Left cardiac atrium (tissue), 4 donors: ENCODE results near the gene DUSP12. TPM values are rescaled to one million over a fixed set of nuclear protein-coding genes. Genes with fewer than 3 reads are reported as not detected.
"Not testable (repeated sequence)": the region's sequence is repeated elsewhere in the genome, so short reads cannot be mapped to it uniquely, and the experiment has no call there.

Experiments used
- ATAC-seq, 2 donors: fragments of 200-7000 bp; cut with Tn5 transposase; one replicate each; pipeline ENCODE4 v1.9.1; 2020; ENCODE audit warnings: mild to moderate bottlenecking in 2 of 2, moderate library complexity in 2 of 2
- DNase-seq: peaks from one replicate; pipeline ENCODE4 v3.0.0-alpha.2; 2020
- intact Hi-C, 2 donors: fragments of 100-400 bp; cut with DNase I; formaldehyde crosslinking; loops; one replicate each; pipeline versions ENCODE4 v1.14.1 to v1.15.1; 2022 to 2023
- long read RNA-seq: library from polyadenylated mRNA; unstranded; transcript quantifications from one replicate; pipeline ENCODE4 v2.0.0, GENCODE V29; 2021
- total RNA-seq, 2 donors: library from RNA; stranded (reverse); fragmentation: NEBNext Ultra II Directional; extraction: Animal tissue kit (Norgen Biotek cat#: 25700); gene quantifications; one replicate each; pipeline ENCODE4 v1.2.1, GENCODE V29; 2021
- donor health status: DM: no; HTN: yes; CAD: no.
- donor health status: DM: no; HTN: yes; CAD: no; lungs with severe emphysema.
- donor health status: DM: yes; HTN: yes; CAD: no.
- donor health status: Dilated cardiomyopathy.

The DUSP12 gene, protein sequence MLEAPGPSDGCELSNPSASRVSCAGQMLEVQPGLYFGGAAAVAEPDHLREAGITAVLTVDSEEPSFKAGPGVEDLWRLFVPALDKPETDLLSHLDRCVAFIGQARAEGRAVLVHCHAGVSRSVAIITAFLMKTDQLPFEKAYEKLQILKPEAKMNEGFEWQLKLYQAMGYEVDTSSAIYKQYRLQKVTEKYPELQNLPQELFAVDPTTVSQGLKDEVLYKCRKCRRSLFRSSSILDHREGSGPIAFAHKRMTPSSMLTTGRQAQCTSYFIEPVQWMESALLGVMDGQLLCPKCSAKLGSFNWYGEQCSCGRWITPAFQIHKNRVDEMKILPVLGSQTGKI
- total RNA-seq: 10 to 100 TPM; 10.9 to 12.0 TPM
- long read RNA-seq, transcript DUSP12-201 (6 exons, 1,270 nt): major isoform, 9 of 14 reads
- long read RNA-seq, partial matches to known transcripts: 0 of 14 reads
- long read RNA-seq, other reads (novel, unspliced or antisense): 5 of 14 reads

- peak; percentile 96 for DNase-seq
- intact Hi-C loops: loop anchor here in 1 of 2 donors (10.0 kb wide), 2 partner anchors 185 to 265 kb away; no protein-coding TSS in a partner anchor
- ATAC-seq: peak; percentile 99
Observed at GRCh38 chr1:161749509-161750407, at the start of gene DUSP12. TSS of gene DUSP12 (plus strand) at chr1:161749786. CDS start at chr1:161749802, 16 bp downstream.

DNA sequence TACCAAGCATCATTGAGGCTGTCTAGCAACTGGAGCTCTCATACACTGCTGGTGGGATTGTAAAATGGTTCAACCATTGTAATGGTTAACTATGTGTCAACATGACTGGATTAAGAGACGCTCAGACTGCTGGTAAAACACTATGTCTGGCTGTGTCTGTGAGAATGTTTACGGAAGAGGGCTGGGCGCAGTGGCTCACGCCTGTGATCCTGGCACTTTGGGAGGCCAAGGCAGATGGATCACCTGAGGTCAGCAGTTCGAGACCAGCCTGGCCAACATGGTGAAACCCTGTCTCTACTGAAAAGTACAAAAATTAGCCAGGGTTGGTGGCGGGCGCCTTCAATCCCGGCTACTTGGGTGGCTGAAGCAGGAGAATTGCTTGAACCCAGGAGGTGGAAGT, 47.3 kb upstream of the DUSP12 start:
- intact Hi-C loops: no loop called here
- DNase-seq: no peak
- no peak for ATAC-seq

DNA sequence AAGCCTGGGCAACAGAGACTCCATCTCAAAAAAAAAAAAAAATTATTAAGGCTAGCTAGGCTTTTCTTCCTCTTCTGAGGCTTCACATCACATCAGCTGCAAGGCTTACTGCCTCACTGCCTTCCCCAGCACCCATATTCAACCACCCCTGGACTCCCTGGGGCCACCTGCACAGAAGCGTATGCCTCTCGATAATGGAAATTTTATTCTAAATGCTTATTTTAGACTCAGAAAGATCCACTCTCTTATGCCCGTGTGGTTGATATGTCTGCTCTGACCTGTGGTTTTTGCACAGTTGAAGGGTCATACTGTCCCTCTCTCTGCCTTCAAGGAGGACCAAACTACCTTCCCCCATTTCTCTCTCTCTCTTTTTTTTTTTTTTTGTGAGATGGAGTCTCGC, 44.0 kb upstream of the DUSP12 start:
- intact Hi-C loops: no loop called here
- ATAC-seq: no peak

GRCh38 chr1:161706113-161706481, 43.5 kb upstream of the DUSP12 start:
- intact Hi-C loops: no loop called here
- DNase-seq (no peak), ATAC-seq (no peak)

More for the DNA sequence above, 44.0 kb upstream of the DUSP12 start:
- DNase-seq: no peak

DNA sequence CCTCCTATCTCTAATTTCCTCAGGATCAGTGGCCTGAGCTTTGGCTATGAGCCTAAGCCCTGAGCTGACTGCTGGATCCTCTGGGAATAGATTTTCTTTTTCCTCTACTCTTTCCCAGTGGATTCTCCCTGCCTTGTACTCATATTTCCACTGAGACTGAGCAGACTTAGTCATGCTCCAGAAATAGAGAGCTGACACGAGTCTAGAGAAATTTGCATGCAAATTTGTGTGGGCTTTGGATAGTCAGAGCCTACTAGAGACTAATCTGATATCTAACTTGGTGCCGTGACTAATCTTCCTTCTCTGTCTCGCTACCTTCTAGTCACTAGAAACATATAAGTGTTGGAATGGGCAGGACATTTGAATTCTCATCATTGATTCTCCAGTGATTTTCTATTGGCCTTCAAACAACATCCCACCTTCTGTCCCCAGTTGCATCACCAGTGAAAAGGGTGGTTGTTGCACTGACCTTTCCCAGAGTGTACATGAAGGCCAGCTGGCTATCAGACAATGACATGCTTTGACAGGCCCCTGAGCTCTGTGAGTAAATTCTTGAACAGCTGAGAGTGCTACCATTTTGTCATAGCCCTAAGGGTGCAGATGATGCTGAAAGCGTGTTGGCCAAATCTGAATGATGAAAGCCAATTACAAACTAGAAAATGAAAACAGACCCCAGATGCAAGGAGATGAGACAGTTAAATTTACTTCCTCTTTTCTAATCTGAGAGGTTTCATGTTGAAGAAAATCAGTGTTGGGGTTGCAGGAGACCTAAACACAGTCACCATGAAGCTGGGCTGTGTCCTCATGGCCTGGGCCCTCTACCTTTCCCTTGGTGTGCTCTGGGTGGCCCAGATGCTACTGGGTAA, 42.9 kb upstream of the DUSP12 start, which contains the start of gene FCRLA:
FCRLA (plus strand) TSS at position 748 of the 866 bp plus-strand sequence; CDS start at position 784, 36 bp downstream.
- no peak for DNase-seq

GRCh38 chr1:161707503-161707902, 42.1 kb upstream of the DUSP12 start:
- DNase-seq: no peak
- no peak for ATAC-seq
- intact Hi-C loops: no loop called here

More for the DNA sequence above, 42.9 kb upstream of the DUSP12 start, which contains the start of gene FCRLA:
- peak; percentile 85 to 93 for ATAC-seq
- intact Hi-C loops: no loop called here

- intact Hi-C loops: no loop called here
Observed at GRCh38 chr1:161709373-161709772, 40.2 kb upstream of the DUSP12 start.

DNA sequence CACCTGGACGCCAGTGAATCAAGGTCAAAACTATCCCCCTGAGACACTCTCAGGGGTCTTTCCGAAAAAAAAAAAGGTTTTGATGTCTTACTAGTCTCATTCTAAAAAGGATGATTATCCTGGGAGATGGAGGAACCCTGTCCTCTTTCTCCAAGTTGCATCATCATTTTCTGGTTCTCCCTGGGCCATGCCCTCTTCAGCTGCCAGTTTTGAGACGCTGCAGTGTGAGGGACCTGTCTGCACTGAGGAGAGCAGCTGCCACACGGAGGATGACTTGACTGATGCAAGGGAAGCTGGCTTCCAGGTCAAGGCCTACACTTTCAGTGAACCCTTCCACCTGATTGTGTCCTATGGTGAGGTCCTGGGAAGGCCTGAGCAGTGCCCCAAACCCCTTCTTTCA, 39.0 kb upstream of the DUSP12 start:
- intact Hi-C loops: no loop called here
- DNase-seq (no peak), ATAC-seq (no peak)

More at GRCh38 chr1:161709373-161709772, 40.2 kb upstream of the DUSP12 start:
- ATAC-seq (no peak), DNase-seq (no peak)

- no peak for DNase-seq
- intact Hi-C loops: no loop called here
- ATAC-seq: no peak
Observed at GRCh38 chr1:161718559-161719324, 30.8 kb upstream of the DUSP12 start.

DNA sequence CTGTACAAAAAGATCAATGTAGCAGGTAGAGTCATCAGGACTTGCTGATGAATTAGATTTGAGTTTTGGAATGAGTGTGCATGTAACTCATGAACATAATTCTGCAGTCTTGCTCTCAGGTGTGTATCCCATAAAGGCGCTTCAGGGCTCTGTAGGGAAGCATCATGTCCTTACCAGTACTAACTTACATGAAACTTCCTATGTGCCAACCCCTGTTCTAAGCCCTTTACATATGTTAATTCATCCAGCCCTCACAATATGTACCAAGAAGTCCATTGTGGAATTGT, 30.3 kb upstream of the DUSP12 start:
- intact Hi-C loops: no loop called here
- ATAC-seq (no peak), DNase-seq (no peak)

DNA sequence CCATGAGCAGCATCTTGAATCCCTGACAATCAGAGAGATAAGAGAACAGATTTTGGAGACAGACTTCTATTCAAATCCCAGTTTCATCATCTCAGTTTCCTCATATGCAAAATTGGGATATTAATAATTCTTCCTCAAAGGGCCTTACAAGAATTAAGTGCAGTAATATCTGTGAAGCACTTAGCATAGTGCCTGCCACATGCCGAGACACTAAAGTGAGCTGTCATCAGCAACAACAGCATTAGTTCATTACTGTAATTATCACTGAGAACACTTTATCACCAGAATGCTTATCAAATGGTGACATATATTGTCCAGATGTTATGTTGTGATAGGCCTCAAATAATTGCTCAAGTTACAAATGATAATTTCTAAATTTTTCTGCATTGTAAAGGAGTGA, 29.2 kb upstream of the DUSP12 start:
- intact Hi-C loops: no loop called here
- DNase-seq (no peak), ATAC-seq (no peak)

GRCh38 chr1:161720956-161721737, 28.4 kb upstream of the DUSP12 start, which contains the start of gene FCRLB:
TSS of gene FCRLB (plus strand) at chr1:161721544. CDS start at chr1:161722673, 1,129 bp downstream.
- no peak for ATAC-seq
- intact Hi-C loops: no loop called here
- DNase-seq: no peak

- ATAC-seq: peak in 1 of 2 donors; percentile 30
- intact Hi-C loops: no loop called here
- no peak for DNase-seq
Observed at GRCh38 chr1:161721738-161722343, 27.7 kb upstream of the DUSP12 start.

GRCh38 chr1:161722406-161722805, 27.2 kb upstream of the DUSP12 start:
- no peak for DNase-seq
- intact Hi-C loops: no loop called here
- no peak for ATAC-seq

GRCh38 chr1:161723459-161724141, 26.0 kb upstream of the DUSP12 start:
- intact Hi-C loops: no loop called here
- ATAC-seq: no peak

GRCh38 chr1:161725258-161725907, 24.2 kb upstream of the DUSP12 start:
- ATAC-seq, intact Hi-C loops, DNase-seq: not testable (repeated sequence)

More at GRCh38 chr1:161723459-161724141, 26.0 kb upstream of the DUSP12 start:
- DNase-seq: no peak
